Measurements from ENCODE around the gene MYOG.

DNA sequence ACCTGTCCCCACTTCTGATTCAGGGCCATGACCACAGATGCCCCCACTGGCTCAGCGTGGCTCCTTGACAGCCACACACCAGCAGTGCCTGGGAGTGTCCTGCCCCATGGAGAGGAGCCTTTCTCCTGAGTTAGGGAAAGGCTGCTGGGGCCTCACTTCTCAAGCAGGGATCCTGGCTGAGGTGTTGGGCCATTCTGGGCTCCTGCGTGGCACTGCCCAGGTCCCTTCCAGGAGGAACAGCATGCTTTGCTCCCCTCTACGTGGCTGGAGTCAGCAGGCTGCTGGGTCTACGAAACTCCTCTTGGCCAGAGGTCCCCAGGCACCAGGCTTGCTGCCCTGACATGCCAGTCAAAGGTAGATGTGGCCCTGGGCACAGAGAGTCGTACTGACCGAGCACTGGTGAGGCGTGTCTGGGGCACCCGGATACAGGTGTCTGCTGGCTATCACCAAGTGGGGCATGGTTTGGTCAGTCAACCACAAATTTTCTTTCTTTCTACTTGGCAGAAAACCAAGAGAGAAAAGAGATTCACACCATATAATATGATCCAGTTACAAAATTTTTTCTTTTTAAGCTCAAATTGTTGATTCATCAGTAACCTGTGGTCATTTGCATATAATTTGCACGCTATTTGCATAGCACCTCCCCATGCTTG lies 45.9 kb upstream of the MYOG start:
- TF ChIP-seq, protein P1, sequence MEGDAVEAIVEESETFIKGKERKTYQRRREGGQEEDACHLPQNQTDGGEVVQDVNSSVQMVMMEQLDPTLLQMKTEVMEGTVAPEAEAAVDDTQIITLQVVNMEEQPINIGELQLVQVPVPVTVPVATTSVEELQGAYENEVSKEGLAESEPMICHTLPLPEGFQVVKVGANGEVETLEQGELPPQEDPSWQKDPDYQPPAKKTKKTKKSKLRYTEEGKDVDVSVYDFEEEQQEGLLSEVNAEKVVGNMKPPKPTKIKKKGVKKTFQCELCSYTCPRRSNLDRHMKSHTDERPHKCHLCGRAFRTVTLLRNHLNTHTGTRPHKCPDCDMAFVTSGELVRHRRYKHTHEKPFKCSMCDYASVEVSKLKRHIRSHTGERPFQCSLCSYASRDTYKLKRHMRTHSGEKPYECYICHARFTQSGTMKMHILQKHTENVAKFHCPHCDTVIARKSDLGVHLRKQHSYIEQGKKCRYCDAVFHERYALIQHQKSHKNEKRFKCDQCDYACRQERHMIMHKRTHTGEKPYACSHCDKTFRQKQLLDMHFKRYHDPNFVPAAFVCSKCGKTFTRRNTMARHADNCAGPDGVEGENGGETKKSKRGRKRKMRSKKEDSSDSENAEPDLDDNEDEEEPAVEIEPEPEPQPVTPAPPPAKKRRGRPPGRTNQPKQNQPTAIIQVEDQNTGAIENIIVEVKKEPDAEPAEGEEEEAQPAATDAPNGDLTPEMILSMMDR (IDR thresholded peaks at IDR 0.05): no peak
- no peak for TF ChIP-seq POLR2A (IDR thresholded peaks at IDR 0.05)

All from adrenal gland (tissue), 5 donors.